ENCODE data around the gene GRIP2.

DNA sequence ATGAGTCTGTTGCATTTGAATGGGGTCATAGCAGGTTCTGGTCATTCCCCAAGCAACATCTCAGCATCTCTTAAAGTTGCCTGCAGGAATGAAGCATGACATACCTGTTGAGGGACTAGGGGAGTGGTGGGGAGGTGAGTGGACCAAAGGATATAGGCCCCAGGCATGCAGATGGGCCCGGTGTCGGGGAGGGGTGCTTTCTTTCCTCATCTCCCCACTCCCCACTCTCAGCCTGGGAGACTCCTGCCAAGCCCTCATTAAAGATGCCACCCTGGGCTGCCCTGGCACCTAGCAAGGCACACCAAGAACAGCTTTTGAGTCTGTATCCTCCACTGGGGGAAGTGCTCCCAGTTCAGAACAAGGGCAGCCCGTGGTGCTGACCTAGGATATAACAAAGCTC is 54.2 kb downstream of the GRIP2 start:
- no peak for TF ChIP-seq POLR2A (IDR thresholded peaks at IDR 0.05; ENCODE audit: low read depth, low read length)
- TF ChIP-seq, protein P1, sequence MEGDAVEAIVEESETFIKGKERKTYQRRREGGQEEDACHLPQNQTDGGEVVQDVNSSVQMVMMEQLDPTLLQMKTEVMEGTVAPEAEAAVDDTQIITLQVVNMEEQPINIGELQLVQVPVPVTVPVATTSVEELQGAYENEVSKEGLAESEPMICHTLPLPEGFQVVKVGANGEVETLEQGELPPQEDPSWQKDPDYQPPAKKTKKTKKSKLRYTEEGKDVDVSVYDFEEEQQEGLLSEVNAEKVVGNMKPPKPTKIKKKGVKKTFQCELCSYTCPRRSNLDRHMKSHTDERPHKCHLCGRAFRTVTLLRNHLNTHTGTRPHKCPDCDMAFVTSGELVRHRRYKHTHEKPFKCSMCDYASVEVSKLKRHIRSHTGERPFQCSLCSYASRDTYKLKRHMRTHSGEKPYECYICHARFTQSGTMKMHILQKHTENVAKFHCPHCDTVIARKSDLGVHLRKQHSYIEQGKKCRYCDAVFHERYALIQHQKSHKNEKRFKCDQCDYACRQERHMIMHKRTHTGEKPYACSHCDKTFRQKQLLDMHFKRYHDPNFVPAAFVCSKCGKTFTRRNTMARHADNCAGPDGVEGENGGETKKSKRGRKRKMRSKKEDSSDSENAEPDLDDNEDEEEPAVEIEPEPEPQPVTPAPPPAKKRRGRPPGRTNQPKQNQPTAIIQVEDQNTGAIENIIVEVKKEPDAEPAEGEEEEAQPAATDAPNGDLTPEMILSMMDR (IDR thresholded peaks at IDR 0.05; ENCODE audit: extremely low read depth in 1 of 2, insufficient read depth in 1 of 2, low read depth in 1 of 2, low read length in 2 of 2), result no peak
- TF ChIP-seq MYC (IDR thresholded peaks at IDR 0.05; ENCODE audit: low read depth, low read length), result no peak
- no peak for TF ChIP-seq EZH2 (IDR thresholded peaks at IDR 0.05; ENCODE audit: borderline replicate concordance, low read depth, low read length, severe bottlenecking)

Data from endothelial cell of umbilical vein (primary cell).